Activated CD4-positive, alpha-beta T cell treated with anti-CD3 and anti-CD28 coated beads for 36 hours (primary cell): ENCODE measurements around the gene CEP120. TPM values are rescaled to one million over a fixed set of nuclear protein-coding genes. Genes with fewer than 3 reads are reported as not detected.

Experiments used
- ATAC-seq: fragments of 200-7000 bp; cut with Tn5 transposase; one replicate; pipeline ENCODE4 v1.10.0; 2021; ENCODE audit warnings: mild to moderate bottlenecking, moderate library complexity
- CTCF ChIA-PET: fragments of 350-600 bp; sonication (Branson Sonifier 250); formaldehyde crosslinking; loops from one replicate; lab custom pipeline; 2021; ENCODE audit warnings: antibody characterized with exemption; lab: Charles Lee
- POLR2A ChIA-PET: fragments of 350-600 bp; sonication (Branson Sonifier 250); formaldehyde crosslinking; loops from one replicate; lab custom pipeline; 2021; ENCODE audit warnings: antibody characterized with exemption, inconsistent platforms; lab: Charles Lee
- DNase-seq: peaks from one replicate; pipeline ENCODE4 v3.0.0-alpha.2; 2020
- H3K27ac Mint-ChIP-seq: one replicate; pipeline ENCODE4 v1.8.0; 2021; ENCODE audit warnings: mixed read lengths
- H3K27me3 Mint-ChIP-seq: one replicate; pipeline ENCODE4 v1.8.0; 2021; ENCODE audit warnings: mixed read lengths
- H3K36me3 Mint-ChIP-seq: one replicate; pipeline ENCODE4 v1.8.0; 2021; ENCODE audit warnings: low read depth, mixed read lengths
- H3K4me1 Mint-ChIP-seq: one replicate; pipeline ENCODE4 v1.8.0; 2021; ENCODE audit warnings: mixed read lengths
- H3K4me3 Mint-ChIP-seq: one replicate; pipeline ENCODE4 v1.8.0; 2021; ENCODE audit warnings: mild to moderate bottlenecking, moderate library complexity, mixed read lengths
- H3K9me3 Mint-ChIP-seq: one replicate; pipeline ENCODE4 v1.8.0; 2021; ENCODE audit warnings: low read depth, mixed read lengths
- intact Hi-C, 2 experiments: fragments of 100-400 bp; cut with DNase I in 1 of 2; cut with micrococcal nuclease in 1 of 2; formaldehyde crosslinking; loops; one replicate each; pipeline versions ENCODE4 v1.14.2 to v1.15.1; 2022 to 2024; cut with DNase I, micrococcal nuclease
- total RNA-seq, 2 experiments: library from RNA; stranded (reverse); gene quantifications; one replicate each; pipeline ENCODE4 v1.2.3, GENCODE V29; 2021

The CEP120 gene
- total RNA-seq, 2 experiments from 2014 or later = 29.5 to 32.5 TPM

GRCh38 chr5:123451047-123451446, 27.8 kb upstream of the CEP120 start:
- Mint-ChIP-seq H3K9me3 (no peaks in the 10 kb centered on the region), H3K4me1 (peaks cover 33% of the 10 kb centered on the region), H3K4me3 (no peak overlapping the region), H3K27ac (no peak overlapping the region), H3K27me3 (peaks cover 5% of the 10 kb centered on the region), H3K36me3 (no peaks in the 10 kb centered on the region)
- ATAC-seq (no peak), DNase-seq (no peak)
- intact Hi-C loops = no loop called here
- ChIA-PET CTCF (interaction anchor here (0.6 to 0.7 kb wide), 2 partner anchors 29 to 56 kb away, joined by 3 read pairs; no protein-coding TSS in a partner anchor), POLR2A (no interaction called here)

- H3K4me1 Mint-ChIP-seq = peaks cover 33% of the 10 kb centered on the region
- H3K36me3 Mint-ChIP-seq = no peaks in the 10 kb centered on the region
- ChIA-PET POLR2A (interaction anchor here (1.0 kb wide), 2 partner anchors 9 to 62 kb away, joined by 4 to 6 read pairs; no protein-coding TSS in a partner anchor), CTCF (interaction anchor here (0.7 to 1.3 kb wide), 2 partner anchors 27 to 57 kb away, joined by 3 to 13 read pairs; partner anchors contain the start of gene CEP120)
- ATAC-seq (no peak), DNase-seq (no peak)
- no peak overlapping the region for H3K4me3 Mint-ChIP-seq
- H3K27ac Mint-ChIP-seq = no peak overlapping the region
- no peaks in the 10 kb centered on the region for H3K9me3 Mint-ChIP-seq
- peaks cover 9% of the 10 kb centered on the region for H3K27me3 Mint-ChIP-seq
- intact Hi-C loops = no loop called here
These were observed 27.4 kb upstream of the CEP120 start for GRCh38 chr5:123450640-123451039.

GRCh38 chr5:123450114-123450513, 26.9 kb upstream of the CEP120 start:
- ChIA-PET POLR2A (interaction anchor here (0.6 to 1.0 kb wide), 4 partner anchors 9 to 63 kb away, joined by 3 to 6 read pairs (median 4); partner anchors contain the start of gene CEP120), CTCF (interaction anchor here (0.7 to 1.3 kb wide), 4 partner anchors 9 to 57 kb away, joined by 3 to 13 read pairs (median 4); partner anchors contain the start of gene CEP120)
- intact Hi-C loops = no loop called here
- Mint-ChIP-seq H3K4me1 (peaks cover 33% of the 10 kb centered on the region), H3K9me3 (no peaks in the 10 kb centered on the region), H3K27me3 (peaks cover 10% of the 10 kb centered on the region), H3K36me3 (no peaks in the 10 kb centered on the region), H3K4me3 (no peak overlapping the region), H3K27ac (no peak overlapping the region)
- no peak for DNase-seq
- peak; percentile 6 for ATAC-seq

GRCh38 chr5:123449424-123449974, 26.3 kb upstream of the CEP120 start:
- ChIA-PET CTCF (interaction anchor here (0.7 to 1.3 kb wide), 3 partner anchors 9 to 30 kb away, joined by 3 to 13 read pairs (median 4); partner anchors contain the start of gene CEP120), POLR2A (interaction anchor here (0.6 to 1.0 kb wide), 4 partner anchors 8 to 64 kb away, joined by 3 to 6 read pairs (median 4); partner anchors contain the start of gene CEP120)
- intact Hi-C loops = loop anchor here (2.0 to 10.0 kb wide), 2 partner anchors 63 to 1135 kb away; partner anchors contain the start of gene CSNK1G3 (in 1 of the 2)
- peaks cover 12% of the 10 kb centered on the region for H3K27me3 Mint-ChIP-seq
- no peak overlapping the region for H3K27ac Mint-ChIP-seq
- peaks cover 33% of the 10 kb centered on the region for H3K4me1 Mint-ChIP-seq
- H3K9me3 Mint-ChIP-seq = no peaks in the 10 kb centered on the region
- H3K4me3 Mint-ChIP-seq = no peak overlapping the region
- ATAC-seq = no peak
- no peaks in the 10 kb centered on the region for H3K36me3 Mint-ChIP-seq
- DNase-seq = no peak

- Mint-ChIP-seq H3K27me3 (peaks cover 15% of the 10 kb centered on the region), H3K4me3 (peak overlapping the region; percentile 29), H3K27ac (no peak overlapping the region), H3K36me3 (no peaks in the 10 kb centered on the region), H3K4me1 (peaks cover 33% of the 10 kb centered on the region), H3K9me3 (no peaks in the 10 kb centered on the region)
- ChIA-PET POLR2A (interaction anchor here (2.0 kb wide), 1 partner anchor 25 kb away, joined by 20 read pairs; the partner anchor contains the start of gene CEP120), CTCF (interaction anchor here (1.6 to 1.8 kb wide), 2 partner anchors 21 to 25 kb away, joined by 5 to 13 read pairs; partner anchors contain the start of gene CEP120)
- no peak for ATAC-seq
- DNase-seq = no peak
- intact Hi-C loops = loop anchor here (1.0 to 10.0 kb wide), 6 partner anchors 9 to 1136 kb away; partner anchors contain the start of genes CEP120 (in 2 of the 2) and CSNK1G3 (in 2 of the 2)
These were observed 25.5 kb upstream of the CEP120 start for GRCh38 chr5:123448743-123449142.

GRCh38 chr5:123448017-123448617, 24.9 kb upstream of the CEP120 start:
- H3K27ac Mint-ChIP-seq = no peak overlapping the region
- no peaks in the 10 kb centered on the region for H3K9me3 Mint-ChIP-seq
- H3K4me3 Mint-ChIP-seq = peak overlapping the region; percentile 19
- intact Hi-C loops = loop anchor here (1.0 to 10.0 kb wide), 6 partner anchors 9 to 1137 kb away; partner anchors contain the start of genes CEP120 (in 2 of the 2) and CSNK1G3 (in 2 of the 2)
- H3K4me1 Mint-ChIP-seq = peaks cover 33% of the 10 kb centered on the region
- CTCF ChIA-PET = interaction anchor here (1.2 to 1.8 kb wide), 3 partner anchors 20 to 25 kb away, joined by 4 to 13 read pairs (median 5); partner anchors contain the start of gene CEP120
- no peaks in the 10 kb centered on the region for H3K36me3 Mint-ChIP-seq
- DNase-seq = peak; percentile 42
- peak; percentile 87 for ATAC-seq
- H3K27me3 Mint-ChIP-seq = peaks cover 15% of the 10 kb centered on the region
- POLR2A ChIA-PET = interaction anchor here (2.0 kb wide), 1 partner anchor 25 kb away, joined by 20 read pairs; the partner anchor contains the start of gene CEP120

- Mint-ChIP-seq H3K27me3 (peaks cover 12% of the 10 kb centered on the region), H3K9me3 (no peaks in the 10 kb centered on the region), H3K4me3 (no peak overlapping the region), H3K36me3 (no peaks in the 10 kb centered on the region), H3K4me1 (peaks cover 37% of the 10 kb centered on the region), H3K27ac (no peak overlapping the region)
- ChIA-PET CTCF (no interaction called here), POLR2A (no interaction called here)
- ATAC-seq = no peak
- no peak for DNase-seq
- intact Hi-C loops = loop anchor here in 1 of 2 experiments (10.0 kb wide), 1 partner anchor 1141 kb away; no protein-coding TSS in a partner anchor
These were observed 20.8 kb upstream of the CEP120 start for GRCh38 chr5:123444016-123444415.

- H3K4me3 Mint-ChIP-seq = no peak overlapping the region
- POLR2A ChIA-PET = interaction anchor here (1.1 to 2.6 kb wide), 3 partner anchors 9 to 70 kb away, joined by 6 to 25 read pairs (median 7); partner anchors contain the start of genes CEP120 and CSNK1G3
- H3K27ac Mint-ChIP-seq = no peak overlapping the region
- DNase-seq (peak; percentile 88), ATAC-seq (peak; percentile 85)
- H3K4me1 Mint-ChIP-seq = peaks cover 32% of the 10 kb centered on the region
- H3K36me3 Mint-ChIP-seq = no peaks in the 10 kb centered on the region
- CTCF ChIA-PET = interaction anchor here (1.0 to 2.6 kb wide), 4 partner anchors 9 to 72 kb away, joined by 3 to 23 read pairs (median 4); partner anchors contain the start of gene CEP120
- no peaks in the 10 kb centered on the region for H3K9me3 Mint-ChIP-seq
- intact Hi-C loops = loop anchor here in 1 of 2 experiments (10.0 kb wide), 1 partner anchor 1143 kb away; no protein-coding TSS in a partner anchor
- peaks cover 12% of the 10 kb centered on the region for H3K27me3 Mint-ChIP-seq
These were observed 18.2 kb upstream of the CEP120 start for GRCh38 chr5:123441408-123441807.

- no peak overlapping the region for H3K4me3 Mint-ChIP-seq
- CTCF ChIA-PET = interaction anchor here (1.0 to 2.6 kb wide), 4 partner anchors 9 to 73 kb away, joined by 3 to 23 read pairs (median 4); partner anchors contain the start of gene CEP120
- peaks cover 8% of the 10 kb centered on the region for H3K27me3 Mint-ChIP-seq
- H3K9me3 Mint-ChIP-seq = no peaks in the 10 kb centered on the region
- H3K4me1 Mint-ChIP-seq = peaks cover 32% of the 10 kb centered on the region
- DNase-seq = no peak
- H3K27ac Mint-ChIP-seq = no peak overlapping the region
- H3K36me3 Mint-ChIP-seq = no peaks in the 10 kb centered on the region
- no peak for ATAC-seq
- intact Hi-C loops = loop anchor here in 1 of 2 experiments (10.0 kb wide), 1 partner anchor 1144 kb away; no protein-coding TSS in a partner anchor
- POLR2A ChIA-PET = interaction anchor here (0.6 to 2.6 kb wide), 4 partner anchors 9 to 71 kb away, joined by 3 to 25 read pairs (median 6); partner anchors contain the start of genes CEP120 and CSNK1G3
These were observed 17.4 kb upstream of the CEP120 start for GRCh38 chr5:123440456-123441181.

GRCh38 chr5:123439709-123440108, 16.5 kb upstream of the CEP120 start:
- no peak for DNase-seq
- H3K27ac Mint-ChIP-seq = peak overlapping the region; percentile 83
- ChIA-PET POLR2A (interaction anchor here (2.6 kb wide), 1 partner anchor 16 kb away, joined by 25 read pairs; the partner anchor contains the start of gene CEP120), CTCF (interaction anchor here (2.6 kb wide), 1 partner anchor 16 kb away, joined by 23 read pairs; the partner anchor contains the start of gene CEP120)
- H3K4me1 Mint-ChIP-seq = peaks cover 32% of the 10 kb centered on the region
- no peaks in the 10 kb centered on the region for H3K9me3 Mint-ChIP-seq
- peaks cover 7% of the 10 kb centered on the region for H3K27me3 Mint-ChIP-seq
- intact Hi-C loops = loop anchor here (1.0 to 10.0 kb wide), 4 partner anchors 9 to 1477 kb away; partner anchors contain the start of gene SRFBP1 (in 1 of the 2)
- H3K4me3 Mint-ChIP-seq = no peak overlapping the region
- H3K36me3 Mint-ChIP-seq = no peaks in the 10 kb centered on the region
- no peak for ATAC-seq
